K562 (cell line): ENCODE data around the gene ARHGAP9. TPM values are rescaled to one million over a fixed set of nuclear protein-coding genes. Genes with fewer than 3 reads are reported as not detected.

ENCODE experiments used
- AFF1 ChIP-seq, 2 experiments: fragments of 450-650 bp; IDR thresholded peaks; 2 replicates each; pipeline ENCODE4 v1.6.1; 2018; ENCODE audit warnings: mild to moderate bottlenecking in 2 of 2, low read depth in 1 of 2; ENCODE audit not compliant: partially characterized antibody in 2 of 2
- ARNT ChIP-seq, 2 experiments: fragments of 450-650 bp; IDR thresholded peaks; 2 replicates each; pipeline ENCODE4 v1.6.1; 2016; ENCODE audit warnings: mild to moderate bottlenecking in 1 of 2
- BRCA1 ChIP-seq, 2 experiments: fragments of 450-650 bp in 1 of 2; sonication (generic) in 1 of 2; formaldehyde crosslinking in 1 of 2; IDR thresholded peaks; 2 replicates each; pipeline versions ENCODE4 v1.5.0 to v1.6.1; 2017 to 2020; ENCODE audit warnings: mild to moderate bottlenecking in 1 of 2, missing genetic modification reagents in 1 of 2
- BRD9 ChIP-seq: fragments of 450-650 bp; IDR thresholded peaks from 2 replicates; pipeline ENCODE4 v1.6.1; 2018; ENCODE audit warnings: low read depth; ENCODE audit not compliant: partially characterized antibody
- CREB5 ChIP-seq: fragments of 250-450 bp; sonication (Bioruptor Pico); IDR thresholded peaks from 2 replicates; pipeline ENCODE4 v1.5.0; 2020; ENCODE audit warnings: mild to moderate bottlenecking
- CTBP1 ChIP-seq: fragments of 450-650 bp; IDR thresholded peaks from 2 replicates; pipeline ENCODE4 v1.6.1; 2016; ENCODE audit warnings: borderline replicate concordance
- FOXK2 ChIP-seq, 2 experiments: fragments of 450-650 bp; IDR thresholded peaks in 1 of 2; conservative IDR thresholded peaks in 1 of 2; 2 replicates each; pipeline ENCODE4 v1.6.1; 2016; ENCODE audit warnings: low read depth in 2 of 2, mild to moderate bottlenecking in 1 of 2
- GABPB1 ChIP-seq: sonication (generic); formaldehyde crosslinking; IDR thresholded peaks from 2 replicates; pipeline ENCODE4 v1.8.0; 2022; ENCODE audit warnings: mild to moderate bottlenecking, missing genetic modification reagents
- RAD21 ChIP-seq, 2 experiments: fragments of 250-450 bp in 1 of 2; fragments of 450-650 bp in 1 of 2; sonication (Bioruptor Pico) in 1 of 2; formaldehyde crosslinking in 1 of 2; IDR thresholded peaks in 1 of 2; conservative IDR thresholded peaks in 1 of 2; 2 replicates each; pipeline versions ENCODE4 v1.4.0 to v1.8.0; 2020 to 2022; ENCODE audit warnings: mild to moderate bottlenecking in 2 of 2, moderate library complexity in 1 of 2
- RAD51 ChIP-seq: fragments of 450-650 bp; IDR thresholded peaks from 2 replicates; pipeline ENCODE4 v1.7.1; 2016; ENCODE audit warnings: low read depth, mild to moderate bottlenecking, borderline replicate concordance
- RB1 ChIP-seq: fragments of 450-650 bp; IDR thresholded peaks from 2 replicates; pipeline ENCODE4 v1.6.1; 2017; ENCODE audit warnings: low read depth, mild to moderate bottlenecking
- TCF7 ChIP-seq: sonication (generic); IDR thresholded peaks from 2 replicates; pipeline ENCODE4 v1.6.1; 2016; ENCODE audit warnings: antibody characterized with exemption, borderline replicate concordance
- ZBTB7A ChIP-seq: IDR thresholded peaks from 2 replicates; pipeline ENCODE4 v1.6.1; 2011; ENCODE audit warnings: low read depth, mild to moderate bottlenecking, low read length, moderate library complexity, borderline replicate concordance; ENCODE audit not compliant: control insufficient read depth
- ZNF384 ChIP-seq: IDR thresholded peaks from 2 replicates; pipeline ENCODE4 v1.6.1; 2012; ENCODE audit warnings: low read depth, low read length, improper control_type of control experiment
- ZNF592 ChIP-seq: fragments of 450-650 bp; IDR thresholded peaks from 2 replicates; pipeline ENCODE4 v1.6.1; 2017; ENCODE audit warnings: antibody characterized with exemption, mild to moderate bottlenecking
- ZNF830 ChIP-seq: fragments of 250-450 bp; sonication (Bioruptor Pico); IDR thresholded peaks from 2 replicates; pipeline ENCODE4 v1.5.0; 2021; ENCODE audit warnings: mild to moderate bottlenecking
- polyA plus RNA-seq, 8 experiments: library from polyadenylated mRNA; depleted of rRNA in 4 of 8; stranded (reverse) in 5 of 8; unstranded in 3 of 8; fragments of >200 nt; fragmentation: Nextera tagmentation in 2 of 8; fragmentation: Illumina TruSeq in 1 of 8; extraction: Ambion mirVana in 2 of 8; extraction: Trizol in 1 of 8; gene quantifications; 2 replicates each; pipeline versions ENCODE4 v1.2.1 to v1.2.3, GENCODE V29; 2011 to 2014; ENCODE audit warnings: inconsistent platforms in 1 of 8, missing spikeins in 1 of 8
- total RNA-seq, 7 experiments: library from RNA; depleted of rRNA in 6 of 7; stranded (reverse); fragments of >200 nt in 6 of 7; fragmentation: Illumina TruSeq in 2 of 7; extraction: Trizol in 2 of 7; gene quantifications; 2 replicates each; pipeline versions ENCODE4 v1.2.1 to v1.2.3, GENCODE V29; 2011 to 2021; ENCODE audit warnings: low replicate concordance in 1 of 7

The ARHGAP9 gene
- total and polyA plus RNA-seq, 9 of the 15 experiments (the other 6 are each of a cell fraction or from before 2014, with no cell fraction given): 1.5 to 10.2 (median 5.1) TPM

- TF ChIP-seq AFF1 (IDR thresholded peaks at IDR 0.05; ENCODE audit: low read depth in 1 of 2, partially characterized antibody in 2 of 2) (peak in 1 of 2 experiments; percentile 23), RB1 (0 out of 2 replicates have a peak, but pooled peaks have one; percentile 49), ARNT (IDR thresholded peaks at IDR 0.05) (0 out of 4 replicates have a peak, but pooled peaks of 1 of the 2 experiments have one; percentile 42), ZNF384 (no peak), BRCA1 (IDR thresholded peaks at IDR 0.05) (no peak), BRCA1 (CRISPR knock-in tag; IDR thresholded peaks at IDR 0.05) (0 out of 2 replicates have a peak, but pooled peaks have one; percentile 8), GABPB1 (CRISPR knock-in tag) (0 out of 2 replicates have a peak, but pooled peaks have one; percentile 45), CREB5 (no peak), RAD51 (no peak), RAD21 (CRISPR knock-in tag; conservative IDR thresholded peaks at IDR 0.05 in 1 of 2, IDR thresholded peaks at IDR 0.05 in 1 of 2) (peak; percentile 28 to 36; a peak in 3 of 4 replicates), CTBP1 (peak; percentile 84), TCF7 (no peak), FOXK2 (conservative IDR thresholded peaks at IDR 0.05 in 1 of 2, IDR thresholded peaks at IDR 0.05 in 1 of 2; ENCODE audit: low read depth in 2 of 2) (no peak), ZNF592 (peak; percentile 69; the same call in 1 of the 2 replicates), ZNF830 (CRISPR knock-in tag) (0 out of 2 replicates have a peak, but pooled peaks have one; percentile 37), BRD9 (peak; percentile 92), ZBTB7A (peak; percentile 67; the same call in 1 of the 2 replicates)
These were observed 23.4 kb downstream of the ARHGAP9 start (continued) for GRCh38 chr12:57456145-57456700.
